ENCODE data around the gene CATSPER1.
"Not testable (repeated sequence)": the region's sequence is repeated elsewhere in the genome, so short reads cannot be mapped to it uniquely, and the experiment has no call there.

The CATSPER1 gene

DNA sequence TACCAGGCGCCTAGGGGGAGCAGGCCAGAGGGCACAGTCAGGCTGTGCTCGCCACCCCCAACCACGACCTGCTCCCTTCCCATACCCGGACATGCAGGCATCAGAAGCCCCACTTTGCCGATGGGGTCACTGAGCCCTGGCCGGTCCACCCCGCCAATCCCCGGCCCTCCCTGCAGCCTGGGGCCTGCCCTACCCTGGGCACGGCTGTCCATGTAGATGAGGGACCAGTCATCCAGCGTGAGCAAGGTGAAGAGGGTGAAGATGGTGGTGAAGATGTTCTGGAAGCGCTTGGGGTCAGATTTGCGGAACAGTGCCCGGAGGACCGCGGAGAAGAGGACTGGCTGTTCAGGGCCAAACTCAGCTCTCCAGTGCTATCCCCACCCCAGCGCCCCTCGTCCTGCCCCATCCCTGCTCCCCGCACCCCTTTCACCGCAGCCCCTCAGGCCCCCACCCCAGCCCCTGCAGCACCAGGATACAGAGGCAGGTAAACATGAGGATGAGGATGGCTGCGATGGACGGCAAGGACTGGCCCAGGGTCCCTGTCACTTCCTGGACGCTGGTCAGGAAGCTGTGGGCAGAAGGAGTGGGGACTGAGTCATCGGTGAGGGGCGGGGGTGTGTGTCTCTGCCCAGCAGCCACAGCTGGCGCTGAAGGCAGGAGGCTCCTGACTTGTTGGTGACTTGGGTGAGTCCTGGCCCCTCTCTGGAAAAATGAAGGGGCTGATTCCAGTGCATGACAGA, 5.5 kb downstream of the CATSPER1 start:
- DNase-seq (ENCODE audit: low spot score) = no peak

GRCh38 chr11:66020212-66020611, 6.1 kb downstream of the CATSPER1 start:
- no peak for DNase-seq (ENCODE audit: low spot score)

- no peak for DNase-seq (ENCODE audit: low spot score)
Measured at GRCh38 chr11:66017321-66017720, 9.0 kb downstream of the CATSPER1 start.

- no peak for DNase-seq (ENCODE audit: low spot score)
Measured at GRCh38 chr11:66016793-66017177, 9.5 kb downstream of the CATSPER1 start.

GRCh38 chr11:66015936-66016792, 10.1 kb downstream of the CATSPER1 start:
- no peak for DNase-seq (ENCODE audit: low spot score)

DNA sequence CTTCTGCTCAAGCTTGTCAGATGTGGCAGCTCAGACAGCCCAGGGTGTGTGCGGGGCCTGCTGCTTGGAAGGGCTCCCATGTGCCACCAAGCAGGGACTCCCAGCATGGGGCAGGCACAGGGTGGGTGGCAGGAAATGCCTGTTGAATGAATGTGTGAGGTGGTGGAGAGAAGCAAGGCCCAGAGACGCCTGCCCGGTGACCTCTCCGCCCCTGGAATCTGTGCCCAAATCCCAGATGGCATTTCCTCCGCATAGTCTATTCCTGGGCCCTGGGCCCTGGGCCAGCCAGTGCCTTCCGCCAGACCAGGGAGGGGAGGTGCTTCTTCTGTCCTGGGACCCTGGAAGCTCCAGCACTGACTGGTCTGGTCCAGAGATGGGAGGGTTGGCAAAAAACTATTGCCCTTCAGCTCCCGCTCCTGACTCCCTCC, 10.8 kb downstream of the CATSPER1 start:
- DNase-seq (ENCODE audit: low spot score) = no peak

DNA sequence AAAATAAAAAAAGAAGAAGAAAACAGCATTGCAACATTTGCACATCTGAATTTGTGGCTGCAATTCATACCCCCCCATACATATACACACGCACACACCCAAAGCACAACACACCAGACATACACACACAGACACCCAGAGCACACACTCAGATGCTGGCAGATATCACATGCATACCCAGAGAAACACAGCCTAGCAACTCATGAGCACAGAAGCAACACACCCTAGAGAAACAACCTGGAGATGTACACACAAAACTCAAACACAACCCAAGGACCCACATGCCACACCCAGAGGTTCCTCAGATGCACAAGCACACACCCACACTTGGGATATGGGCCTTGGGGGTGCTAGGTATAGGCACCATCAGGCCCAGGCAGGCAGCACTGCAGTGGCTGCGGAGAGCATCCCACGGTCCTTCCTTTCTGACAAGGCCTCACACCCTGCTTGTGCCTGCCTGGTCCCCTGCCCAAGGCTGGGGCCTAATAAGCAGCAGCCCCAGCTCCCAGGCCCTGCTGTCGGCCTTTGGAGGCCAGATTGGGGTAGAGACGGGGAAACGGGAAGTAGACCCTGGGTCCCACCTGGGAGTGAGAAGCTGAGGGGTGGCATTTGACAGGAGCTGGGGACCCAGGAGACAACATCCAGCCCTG, 11.3 kb downstream of the CATSPER1 start:
- no peak for DNase-seq (ENCODE audit: low spot score)

DNA sequence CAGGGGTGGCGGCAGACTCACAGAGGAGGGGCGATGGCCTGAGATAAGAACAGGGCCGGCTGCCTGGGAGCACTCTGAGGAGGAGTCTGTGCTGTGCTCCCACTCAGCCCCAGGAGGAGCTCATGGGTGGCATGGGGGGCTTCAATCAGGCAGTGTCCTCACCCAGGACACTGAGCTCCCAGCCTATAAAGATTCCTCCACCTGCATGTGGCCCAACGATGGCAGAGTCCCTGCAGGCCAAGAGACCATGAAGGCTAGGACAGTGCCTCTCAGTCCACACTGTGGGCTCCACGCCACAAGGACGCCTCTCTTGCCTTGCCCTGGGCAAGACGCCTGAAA, 12.5 kb downstream of the CATSPER1 start:
- DNase-seq (ENCODE audit: low spot score) = no peak

DNA sequence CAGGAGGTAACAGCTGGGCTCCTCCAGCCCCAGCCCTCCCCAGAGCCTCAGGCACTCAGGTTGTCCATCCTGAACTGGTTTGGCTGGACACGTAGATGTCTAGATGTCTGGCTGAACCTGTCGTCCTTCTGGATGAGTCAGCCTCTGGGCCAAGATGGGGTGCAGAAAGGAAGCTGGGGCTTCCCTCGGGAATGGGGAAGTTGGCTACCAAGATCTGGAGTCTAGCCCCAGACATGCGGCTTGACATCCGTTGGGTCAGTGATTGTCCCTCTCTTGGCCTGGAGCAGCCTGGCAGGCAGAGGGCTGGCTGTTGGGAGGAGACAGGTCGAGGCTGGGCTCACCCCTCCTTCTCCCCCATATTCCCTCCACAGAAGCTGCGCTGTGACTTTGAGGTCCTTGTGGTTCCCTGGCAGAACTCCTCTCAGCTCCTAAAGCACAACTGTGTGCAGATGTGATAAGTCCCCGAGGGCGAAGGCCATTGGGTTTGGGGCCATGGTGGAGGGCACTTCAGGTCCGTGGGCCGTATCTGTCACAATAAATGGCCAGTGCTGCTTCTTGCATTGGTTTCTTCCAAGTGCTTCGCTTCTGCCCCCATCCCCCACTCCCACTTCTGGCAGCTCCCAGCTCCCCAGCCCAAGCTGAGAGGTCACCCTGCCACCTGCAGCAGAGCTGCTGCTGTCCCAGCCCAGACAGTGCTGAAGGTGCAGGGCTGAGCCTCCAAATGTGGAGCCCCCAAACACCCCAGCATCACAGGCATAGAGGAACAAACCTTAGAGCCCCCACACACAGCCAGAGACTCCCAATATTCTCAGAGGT, 13.1 kb downstream of the CATSPER1 start:
- DNase-seq (ENCODE audit: low spot score) = no peak

DNA sequence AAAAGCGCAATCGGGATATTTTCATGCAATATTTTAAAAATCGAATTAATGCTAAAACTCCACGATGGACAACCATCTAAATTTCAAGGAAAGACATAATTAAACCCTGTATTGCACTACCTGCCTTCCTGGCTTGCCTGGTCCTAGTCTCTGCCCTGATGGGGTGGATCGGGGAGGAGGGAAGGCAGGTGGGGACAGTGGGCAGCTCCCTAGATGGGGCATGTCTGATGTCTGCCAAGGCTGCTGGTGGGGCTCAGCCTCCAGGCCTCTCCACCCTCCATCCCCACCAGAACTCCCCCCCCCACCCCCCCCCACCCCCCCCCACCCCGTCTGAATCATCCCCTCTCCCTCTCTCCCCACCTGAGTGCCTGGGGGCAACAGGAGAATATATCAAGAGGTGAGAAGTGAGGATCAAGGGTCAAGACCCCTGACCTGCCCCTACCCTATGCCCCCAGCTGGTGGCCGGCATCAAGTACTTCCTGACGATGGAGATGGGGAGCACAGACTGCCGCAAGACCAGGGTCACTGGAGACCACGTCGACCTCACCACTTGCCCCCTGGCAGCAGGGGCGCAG, 13.8 kb downstream of the CATSPER1 start:
- DNase-seq (ENCODE audit: low spot score) = no peak

- no peak for DNase-seq (ENCODE audit: low spot score)
Measured at GRCh38 chr11:66011785-66012303, 14.4 kb downstream of the CATSPER1 start, which contains the start of gene CST6. Gene CST6 (plus strand): TSS chr11:66012008. CDS start chr11:66012045, 37 bp downstream.

DNA sequence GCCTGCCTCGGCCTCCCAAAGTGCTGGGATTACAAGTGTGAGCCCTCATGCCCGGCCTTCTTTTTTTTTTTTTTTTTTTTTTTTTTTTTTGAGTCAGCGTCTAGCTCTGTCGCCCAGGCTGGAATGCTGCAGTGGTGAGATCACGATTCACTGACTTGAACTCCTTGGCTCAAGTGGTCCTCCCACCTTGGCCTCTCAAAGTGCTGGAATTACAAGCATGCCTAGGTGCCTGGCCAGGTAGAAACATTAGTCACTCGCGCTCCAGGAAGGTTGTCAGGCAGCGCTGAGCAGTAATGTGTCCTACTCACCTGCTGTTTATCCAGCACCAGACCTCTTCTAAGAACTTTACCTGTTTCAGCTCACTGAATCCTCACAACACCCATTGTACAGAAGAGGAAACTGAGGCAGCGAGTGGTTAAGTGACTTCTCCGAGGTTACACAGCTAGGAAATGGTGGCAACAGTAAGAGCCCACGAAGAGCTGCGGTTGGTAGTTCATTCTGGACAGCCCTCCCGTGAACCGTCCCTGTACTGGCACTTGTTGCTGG, 15.0 kb downstream of the CATSPER1 start:
- DNase-seq (ENCODE audit: low spot score) = no peak

DNA sequence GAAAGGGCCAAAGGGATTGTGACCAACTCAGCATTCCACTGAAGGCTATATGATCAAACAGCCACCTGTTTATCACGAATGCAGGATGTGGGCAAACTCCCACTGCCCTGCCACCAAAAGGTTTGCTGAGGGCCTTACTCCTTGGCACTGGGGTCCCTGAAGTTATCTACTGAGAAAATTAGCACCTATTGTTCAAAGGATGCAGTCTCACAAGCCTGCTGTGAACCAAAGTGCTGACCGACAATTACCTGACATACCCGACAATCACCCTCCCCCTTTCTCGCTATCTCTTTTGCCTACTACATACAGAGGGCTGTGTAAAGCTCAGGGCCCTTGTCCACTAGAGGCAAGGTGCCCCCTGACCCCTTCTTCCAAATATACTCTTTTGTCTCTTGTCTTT, 16.2 kb downstream of the CATSPER1 start:
- not testable (repeated sequence) for DNase-seq (ENCODE audit: low spot score)

DNA sequence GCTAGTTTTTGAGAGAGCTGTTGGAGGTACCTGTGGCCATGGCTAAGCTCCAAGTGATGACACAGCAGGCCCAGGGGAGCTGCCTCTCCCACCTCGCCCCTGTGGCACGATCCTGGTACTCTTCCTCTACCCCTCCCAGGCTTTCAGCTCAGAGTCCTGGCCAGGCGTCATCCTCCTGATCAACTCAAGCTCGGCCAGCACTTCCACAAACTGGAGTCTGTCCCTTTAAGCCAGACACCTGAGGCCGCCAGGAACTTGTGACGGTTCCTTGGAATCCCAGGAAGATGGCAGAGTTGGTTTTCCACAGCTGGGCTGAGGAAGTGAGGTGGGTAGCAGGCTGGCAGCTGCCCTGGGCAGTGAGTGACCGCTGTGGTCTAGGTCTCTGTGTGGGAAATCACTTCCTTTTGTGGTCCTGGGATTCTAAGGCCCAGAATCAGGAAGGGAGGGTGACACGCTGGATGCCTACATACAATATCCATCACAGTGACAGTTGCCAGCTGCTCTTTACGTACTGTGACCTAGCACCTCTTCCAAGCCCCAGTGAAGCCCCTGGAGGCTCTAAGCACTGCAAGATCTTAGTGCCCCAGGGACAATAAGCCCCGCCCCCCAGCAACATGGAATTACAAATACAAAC, 17.7 kb downstream of the CATSPER1 start:
- DNase-seq (ENCODE audit: low spot score) = no peak

DNA sequence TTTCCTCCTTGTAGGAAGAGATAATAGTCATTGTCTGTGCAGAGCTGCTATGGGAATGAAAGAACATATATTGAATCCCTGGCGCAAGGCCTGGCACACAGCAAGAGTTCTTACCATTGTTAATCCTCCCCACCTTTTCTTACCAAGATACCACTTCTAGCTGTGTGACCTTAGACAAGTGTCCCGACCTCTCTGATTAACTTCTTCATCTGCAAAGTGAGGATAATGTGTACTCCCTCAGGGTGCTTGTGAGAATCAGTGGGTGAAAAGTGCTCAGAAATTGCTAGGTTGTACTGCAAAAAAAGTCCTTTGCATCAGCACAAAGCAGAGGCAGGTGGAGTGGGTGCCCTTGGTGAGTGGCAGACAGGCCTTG, 18.2 kb downstream of the CATSPER1 start:
- DNase-seq (ENCODE audit: low spot score) = no peak

DNA sequence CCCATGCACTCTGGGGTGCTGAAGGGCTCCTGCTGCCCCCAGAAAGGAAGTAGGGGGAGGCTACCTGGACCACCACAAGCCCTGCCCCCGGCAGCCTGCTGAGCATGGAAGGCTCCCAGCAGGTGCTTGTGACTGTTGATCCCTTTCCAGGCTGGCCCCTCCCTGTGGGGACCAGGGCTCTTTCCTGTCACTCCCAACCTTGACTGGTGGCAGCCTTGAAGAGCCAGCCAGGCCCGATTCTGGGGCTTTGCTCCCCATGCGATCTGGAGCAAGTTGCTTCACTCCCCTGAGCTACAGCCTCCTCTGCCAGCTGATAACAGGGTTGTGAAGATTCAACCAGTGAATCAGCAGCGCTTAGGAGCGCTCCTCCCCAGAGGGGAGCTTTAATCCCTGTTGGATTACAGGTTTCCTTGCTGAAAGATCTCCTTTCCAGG, 19.1 kb downstream of the CATSPER1 start:
- DNase-seq (ENCODE audit: low spot score) = no peak

- DNase-seq (ENCODE audit: low spot score) = no peak
Measured at GRCh38 chr11:66006891-66007176, 19.4 kb downstream of the CATSPER1 start.

GRCh38 chr11:66006134-66006890, 20.0 kb downstream of the CATSPER1 start:
- DNase-seq (ENCODE audit: low spot score) = no peak

DNA sequence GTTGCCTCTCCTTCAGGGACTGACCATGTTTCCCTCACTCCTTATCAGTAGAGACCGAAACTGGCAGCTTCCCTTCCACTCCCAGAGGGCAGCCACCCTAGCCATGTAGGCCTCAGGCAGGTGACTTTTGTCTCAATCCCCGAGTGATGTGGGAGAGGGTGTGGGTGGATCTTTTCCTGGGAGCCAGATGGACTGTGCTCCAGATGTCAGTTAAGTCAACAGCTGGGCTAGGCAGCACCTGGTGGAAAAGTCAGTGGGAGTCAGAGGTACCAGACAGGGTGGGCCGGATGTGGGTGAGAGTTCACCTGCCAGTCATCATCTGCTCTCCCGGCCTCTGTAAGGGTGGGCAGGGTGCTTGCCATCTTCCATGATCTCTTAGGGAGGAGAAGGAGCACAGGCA, 22.1 kb downstream of the CATSPER1 start:
- DNase-seq (ENCODE audit: low spot score) = no peak

- DNase-seq (ENCODE audit: low spot score) = no peak
Measured at GRCh38 chr11:66003291-66003690, 23.0 kb downstream of the CATSPER1 start.
